GM19467 (cell line): Measurements from ENCODE around the gene CHST8.
"Not testable (repeated sequence)": the region's sequence is repeated elsewhere in the genome, so short reads cannot be mapped to it uniquely, and the experiment has no call there.

ENCODE experiments used
- ATAC-seq: cut with Tn5 transposase; IDR thresholded peaks from one replicate; pipeline ENCODE4 v1.9.1; 2021; ENCODE audit warnings: mild to moderate bottlenecking, moderate library complexity; ENCODE audit not compliant: unreplicated experiment

Gene CHST8

GRCh38 chr19:33616857-33617256, 4.9 kb upstream of the CHST8 start:
- ATAC-seq: no peak

GRCh38 chr19:33618363-33618762, 3.4 kb upstream of the CHST8 start:
- ATAC-seq: not testable (repeated sequence)

- no peak for ATAC-seq
Measured at GRCh38 chr19:33618884-33619283, 2.9 kb upstream of the CHST8 start.

- ATAC-seq: no peak
Measured at GRCh38 chr19:33620611-33621010, 1.1 kb upstream of the CHST8 start.

- ATAC-seq: no peak
Measured at GRCh38 chr19:33621065-33621785, 528 bp upstream of the CHST8 start.

GRCh38 chr19:33622505-33622808, 704 bp downstream of the CHST8 start:
- ATAC-seq: no peak

- ATAC-seq: no peak
Measured at GRCh38 chr19:33622809-33623511, 1.2 kb downstream of the CHST8 start.

- no peak for ATAC-seq
Measured at GRCh38 chr19:33624586-33624985, 2.8 kb downstream of the CHST8 start.

GRCh38 chr19:33627526-33627925, 5.8 kb downstream of the CHST8 start:
- no peak for ATAC-seq

- ATAC-seq: no peak
Measured at GRCh38 chr19:33627962-33628839, 6.4 kb downstream of the CHST8 start.

GRCh38 chr19:33628921-33629825, 7.4 kb downstream of the CHST8 start:
- ATAC-seq: no peak

- ATAC-seq: no peak
Measured at GRCh38 chr19:33629826-33630375, 8.1 kb downstream of the CHST8 start.

GRCh38 chr19:33630880-33631608, 9.3 kb downstream of the CHST8 start:
- no peak for ATAC-seq

GRCh38 chr19:33631609-33631973, 9.8 kb downstream of the CHST8 start:
- no peak for ATAC-seq

- ATAC-seq: no peak
Measured at GRCh38 chr19:33634361-33635091, 12.8 kb downstream of the CHST8 start.

GRCh38 chr19:33638167-33639034, 16.6 kb downstream of the CHST8 start:
- no peak for ATAC-seq

GRCh38 chr19:33639035-33639681, 17.4 kb downstream of the CHST8 start:
- no peak for ATAC-seq

- ATAC-seq: no peak
Measured at GRCh38 chr19:33640773-33641172, 19.0 kb downstream of the CHST8 start.
